A673 (cell line): ENCODE measurements around the gene VDAC1. TPM values are rescaled to one million over a fixed set of nuclear protein-coding genes. Genes with fewer than 3 reads are reported as not detected.
A peak's percentile ranks its signal among the peaks of the same experiment; 100 is the strongest.

Experiments
- Bru-seq: library from RNA; stranded (reverse); fragments of 400-500 nt; gene quantifications from one replicate; lab custom pipeline; 2021; lab: Mats Ljungman, UMichigan
- BruChase-seq, 2 experiments: library from RNA; stranded (reverse); fragments of 400-500 nt; gene quantifications; one replicate each; lab custom pipeline; 2021; lab: Mats Ljungman, UMichigan
- BruUV-seq: library from RNA; stranded (reverse); fragments of 400-500 nt; replicated peaks from 2 replicates; lab custom pipeline; 2021; lab: Mats Ljungman, UMichigan
- CTCF ChIA-PET: fragments of 300-600 bp; sonication (Branson Sonifier 250); formaldehyde crosslinking; loops from one replicate; lab custom pipeline; 2022; ENCODE audit warnings: antibody characterized with exemption; lab: Charles Lee
- POLR2A ChIA-PET: fragments of 300-600 bp; sonication (Branson Sonifier 250); formaldehyde crosslinking; loops from one replicate; lab custom pipeline; 2022; ENCODE audit warnings: antibody characterized with exemption; ENCODE audit not compliant: low non-redundant PET; lab: Charles Lee
- DNase-seq: peaks from one replicate; pipeline ENCODE4 v3.0.0-alpha.2; 2015; ENCODE audit warnings: low spot score
- H3K27ac ChIP-seq: fragments of 200-600 bp; sonication (generic); 2 replicates; pipeline ENCODE4 v1.5.1; 2016; ENCODE audit warnings: mixed run types, low read depth, mild to moderate bottlenecking, mixed read lengths, antibody characterized with exemption, low read length; ENCODE audit not compliant: poor library complexity, severe bottlenecking
- H3K27me3 ChIP-seq: fragments of 200-600 bp; sonication (generic); replicated peaks from 2 replicates; pipeline ENCODE4 v1.6.1; 2017; ENCODE audit warnings: mixed run types, low read depth, mild to moderate bottlenecking, mixed read lengths, antibody characterized with exemption, low read length; ENCODE audit not compliant: insufficient read depth, poor library complexity
- H3K36me3 ChIP-seq: fragments of 200-600 bp; sonication (generic); 2 replicates; pipeline ENCODE4 v1.6.1; 2016; ENCODE audit warnings: mixed run types, mild to moderate bottlenecking, mixed read lengths, antibody characterized with exemption, low read length; ENCODE audit not compliant: insufficient read depth, poor library complexity, severe bottlenecking
- H3K4me1 ChIP-seq: fragments of 200-600 bp; sonication (generic); 2 replicates; pipeline ENCODE4 v1.6.1; 2017; ENCODE audit warnings: mixed run types, mild to moderate bottlenecking, mixed read lengths, antibody characterized with exemption, low read length; ENCODE audit not compliant: insufficient read depth, poor library complexity, severe bottlenecking
- H3K4me3 ChIP-seq: fragments of 200-600 bp; sonication (generic); 2 replicates; pipeline ENCODE4 v1.5.1; 2016; ENCODE audit warnings: low read depth, mixed run types, mild to moderate bottlenecking, mixed read lengths, low read length; ENCODE audit not compliant: poor library complexity, severe bottlenecking
- H3K9me3 ChIP-seq: fragments of 200-600 bp; sonication (generic); 2 replicates; pipeline ENCODE4 v1.6.1; 2016; ENCODE audit warnings: mixed run types, low read depth, mild to moderate bottlenecking, mixed read lengths, antibody characterized with exemption, low read length; ENCODE audit not compliant: poor library complexity, severe bottlenecking
- CTCF ChIP-seq: fragments of 300-800, 200-600 bp; sonication (generic); conservative IDR thresholded peaks from 2 replicates; pipeline ENCODE4 v1.5.1; 2017; ENCODE audit warnings: low read depth, mild to moderate bottlenecking, antibody characterized with exemption, low read length, moderate library complexity, mixed read lengths
- EZH2 ChIP-seq: fragments of 200-600 bp; sonication (generic); IDR thresholded peaks from 2 replicates; pipeline ENCODE4 v1.6.1; 2017; ENCODE audit warnings: borderline replicate concordance, low read depth, mild to moderate bottlenecking, mixed read lengths, antibody characterized with exemption, low read length; ENCODE audit not compliant: poor library complexity, severe bottlenecking
- intact Hi-C: fragments of 100-400 bp; cut with micrococcal nuclease; formaldehyde crosslinking; loops from one replicate; pipeline ENCODE4 v1.10.0; 2022; ENCODE audit not compliant: unreplicated experiment
- long read RNA-seq: library from polyadenylated mRNA; stranded (forward); transcript quantifications from one replicate; pipeline ENCODE4 v2.0.0, GENCODE V29; 2022
- total RNA-seq: library from RNA; stranded (reverse); gene quantifications from 2 replicates; pipeline ENCODE4 v1.2.3, GENCODE V29; 2021

Gene VDAC1, protein sequence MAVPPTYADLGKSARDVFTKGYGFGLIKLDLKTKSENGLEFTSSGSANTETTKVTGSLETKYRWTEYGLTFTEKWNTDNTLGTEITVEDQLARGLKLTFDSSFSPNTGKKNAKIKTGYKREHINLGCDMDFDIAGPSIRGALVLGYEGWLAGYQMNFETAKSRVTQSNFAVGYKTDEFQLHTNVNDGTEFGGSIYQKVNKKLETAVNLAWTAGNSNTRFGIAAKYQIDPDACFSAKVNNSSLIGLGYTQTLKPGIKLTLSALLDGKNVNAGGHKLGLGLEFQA
- total RNA-seq = 354 and 367 TPM in 2 replicates
- percentile 93 among the genes with signal in this experiment for Bru-seq, nascent RNA
- BruChase-seq, experiment 1, labeled RNA remaining after a 2-hour chase = percentile 95 among the genes with signal in this experiment
- BruChase-seq, experiment 2, labeled RNA remaining after a 6-hour chase = percentile 97 among the genes with signal in this experiment
- long read RNA-seq, transcript VDAC1-201 (9 exons, 1,953 nt) = minor isoform, 21 of 739 reads
- long read RNA-seq, transcript VDAC1-207 (4 exons, 635 nt) = minor isoform, 5 of 739 reads
- long read RNA-seq, transcript VDAC1-203 (9 exons, 1,873 nt) = major isoform, 540 of 739 reads
- long read RNA-seq, transcript VDAC1-202 (9 exons, 1,807 nt) = minor isoform, 107 of 739 reads
- long read RNA-seq, partial matches to known transcripts = 28 of 739 reads
- long read RNA-seq, other reads (novel, unspliced or antisense) = 36 of 739 reads

DNA sequence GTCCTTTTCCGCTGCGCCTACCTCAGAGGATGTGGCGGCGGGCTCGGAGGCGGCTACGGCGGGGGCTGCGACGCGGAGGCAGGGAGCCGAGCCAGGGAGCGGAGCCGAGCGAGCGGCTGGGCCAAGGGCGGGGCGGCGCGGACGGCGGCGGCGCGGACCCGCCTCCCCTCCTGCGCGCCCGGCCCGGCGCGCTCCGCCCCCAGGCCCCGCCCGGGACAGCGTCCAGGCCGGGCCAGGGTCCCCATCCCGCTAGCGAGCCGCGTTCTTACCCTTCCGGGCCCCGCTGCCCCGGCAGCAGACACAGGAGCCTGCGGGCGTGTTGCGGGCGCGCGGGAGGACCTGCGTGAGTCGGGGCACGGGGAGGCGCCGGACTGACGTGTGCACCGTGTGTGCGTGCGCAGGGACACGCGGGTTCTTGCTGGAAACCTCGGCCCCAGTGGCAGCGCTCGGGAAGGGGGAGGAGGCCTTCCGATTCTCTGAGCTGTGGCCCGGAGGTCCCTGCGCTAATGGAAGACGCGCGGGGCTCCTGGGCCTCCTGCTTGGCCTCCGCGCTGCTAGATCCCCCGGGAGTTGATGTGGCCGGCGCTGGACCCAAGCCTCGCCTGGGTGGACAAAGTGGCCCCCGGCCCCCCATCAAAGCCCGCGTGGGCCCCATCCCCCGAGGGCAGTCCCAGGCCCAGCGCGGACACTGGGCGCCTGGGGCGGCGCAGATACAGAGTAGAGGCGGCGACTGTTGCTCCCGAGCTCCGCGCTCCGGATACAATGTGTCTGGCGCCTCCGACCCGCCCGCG is at the start of gene VDAC1:
Gene VDAC1 (minus strand): TSS at position 350 of the 791 bp plus-strand sequence. CDS start 11,963 bp downstream, outside the sequence.
- peak within 1 kb of the TSS; percentile 98 for H3K27ac ChIP-seq
- no peaks in the 10 kb centered on the region for H3K9me3 ChIP-seq
- DNase-seq = peak; percentile 90
- intact Hi-C loops = no loop called here
- POLR2A ChIA-PET = interaction anchor here (0.6 kb wide), 1 partner anchor 1078 kb away, joined by 11 read pairs; no protein-coding TSS in a partner anchor
- 0 out of 2 replicates have a peak, but pooled peaks have one; percentile 14 for TF ChIP-seq CTCF
- no peak for TF ChIP-seq EZH2
- BruUV-seq = no TSS peak
- peak within 1 kb of the TSS; percentile 97 for H3K4me3 ChIP-seq
- peaks cover 15% of the 10 kb centered on the region for H3K4me1 ChIP-seq
- CTCF ChIA-PET = interaction anchor here (1.0 to 1.4 kb wide), 3 partner anchors 8 to 35 kb away, joined by 3 to 5 read pairs (median 4); no protein-coding TSS in a partner anchor
- H3K36me3 ChIP-seq = peaks cover 15% of the 10 kb centered on the region
- H3K27me3 ChIP-seq = no peaks in the 10 kb centered on the region

GRCh38 chr5:134053840-134054338 is 49.1 kb upstream of the VDAC1 start:
- CTCF ChIA-PET = interaction anchor here (0.6 to 1.0 kb wide), 5 partner anchors 14 to 389 kb away, joined by 3 to 13 read pairs (median 5); no protein-coding TSS in a partner anchor
- peak overlapping the region; percentile 25 for H3K27ac ChIP-seq

More at GRCh38 chr5:134053840-134054338, 49.1 kb upstream of the VDAC1 start:
- H3K4me1 ChIP-seq = peaks cover 17% of the 10 kb centered on the region
- H3K9me3 ChIP-seq = no peaks in the 10 kb centered on the region
- H3K4me3 ChIP-seq = no peak overlapping the region
- POLR2A ChIA-PET = no interaction called here
- DNase-seq = peak; percentile 93
- intact Hi-C loops = loop anchor here (5.0 kb wide), 1 partner anchor 48 kb away; no protein-coding TSS in a partner anchor
- no peaks in the 10 kb centered on the region for H3K27me3 ChIP-seq
- no peaks in the 10 kb centered on the region for H3K36me3 ChIP-seq
- no TSS peak for BruUV-seq
- TF ChIP-seq EZH2 (no peak), CTCF (no peak)
